Loucy (cell line): ENCODE data around the gene ADCY5.

Experiments used
- H2AFZ ChIP-seq: fragments of 200-600 bp; sonication (generic); 2 replicates; pipeline ENCODE4 v1.6.0; 2016; ENCODE audit warnings: antibody characterized with exemption, mild to moderate bottlenecking, low read length, moderate library complexity
- H3F3A ChIP-seq: fragments of 200-600 bp; 2 replicates; pipeline ENCODE4 v1.6.0; 2016; ENCODE audit warnings: antibody characterized with exemption, low read depth, mild to moderate bottlenecking
- H3K27me3 ChIP-seq: fragments of 200-600 bp; sonication (generic); 2 replicates; pipeline ENCODE4 v1.6.1; 2014; ENCODE audit warnings: low read length, mild to moderate bottlenecking; ENCODE audit not compliant: insufficient read depth, poor library complexity, severe bottlenecking
- H3K36me3 ChIP-seq: fragments of 200-600 bp; sonication (generic); 2 replicates; pipeline ENCODE4 v1.6.1; 2016; ENCODE audit warnings: low read length; ENCODE audit not compliant: insufficient read depth
- H3K4me1 ChIP-seq: fragments of 200-600 bp; sonication (generic); 2 replicates; pipeline ENCODE4 v1.5.1; 2014; ENCODE audit warnings: low read length, mild to moderate bottlenecking; ENCODE audit not compliant: insufficient read depth, poor library complexity, severe bottlenecking
- H3K4me2 ChIP-seq: fragments of 200-600 bp; sonication (generic); 2 replicates; pipeline ENCODE4 v1.6.0; 2014; ENCODE audit warnings: antibody characterized with exemption, low read length, low read depth, mild to moderate bottlenecking; ENCODE audit not compliant: poor library complexity, severe bottlenecking
- H3K4me3 ChIP-seq: fragments of 200-600 bp; sonication (generic); 2 replicates; pipeline ENCODE4 v1.5.1; 2014; ENCODE audit warnings: low read length, mild to moderate bottlenecking, mixed read lengths; ENCODE audit not compliant: poor library complexity, severe bottlenecking
- H3K79me2 ChIP-seq: fragments of 200-600 bp; sonication (generic); 2 replicates; pipeline ENCODE4 v1.6.1; 2014; ENCODE audit warnings: low read length; ENCODE audit not compliant: insufficient read depth
- H3K9ac ChIP-seq: fragments of 200-600 bp; sonication (generic); 2 replicates; pipeline ENCODE4 v1.6.0; 2014; ENCODE audit warnings: mild to moderate bottlenecking, low read depth, low read length, moderate library complexity; ENCODE audit not compliant: poor library complexity, severe bottlenecking
- H3K9me2 ChIP-seq: fragments of 200-600 bp; sonication (generic); replicated peaks from 2 replicates; pipeline ENCODE4 v1.6.1; 2016; ENCODE audit warnings: low read depth, low read length, mixed read lengths
- H3K9me3 ChIP-seq: fragments of 200-600 bp; sonication (generic); 2 replicates; pipeline ENCODE4 v1.6.1; 2014; ENCODE audit warnings: mild to moderate bottlenecking, antibody characterized with exemption, low read length, low read depth; ENCODE audit not compliant: insufficient read depth
- H4K20me1 ChIP-seq: fragments of 200-600 bp; sonication (generic); 2 replicates; pipeline ENCODE4 v1.6.0; 2014; ENCODE audit warnings: antibody characterized with exemption, low read length, mild to moderate bottlenecking; ENCODE audit not compliant: insufficient read depth, poor library complexity, severe bottlenecking
- CTCF ChIP-seq: fragments of 200-600 bp; sonication (generic); conservative IDR thresholded peaks from 2 replicates; pipeline ENCODE4 v1.5.1; 2014; ENCODE audit warnings: mild to moderate bottlenecking, antibody characterized with exemption, low read length
- EZH2phosphoT487 ChIP-seq: fragments of 200-600 bp; IDR thresholded peaks from 2 replicates; pipeline ENCODE4 v1.6.1; 2018; ENCODE audit warnings: antibody characterized with exemption, mild to moderate bottlenecking, moderate library complexity, borderline replicate concordance

ADCY5 gene

GRCh38 chr3:123485551-123485950, 36.7 kb upstream of the ADCY5 start:
- Histone ChIP-seq H3F3A (no peaks in the 10 kb centered on the region), H3K4me2 (no peak overlapping the region), H3K79me2 (no peaks in the 10 kb centered on the region), H2AFZ (no peak overlapping the region), H3K9ac (no peak overlapping the region), H4K20me1 (no peaks in the 10 kb centered on the region), H3K4me1 (no peaks in the 10 kb centered on the region), H3K4me3 (no peak overlapping the region), H3K9me2 (no peaks in the 10 kb centered on the region), H3K9me3 (no peaks in the 10 kb centered on the region), H3K27me3 (no peaks in the 10 kb centered on the region), H3K36me3 (no peaks in the 10 kb centered on the region)
- TF ChIP-seq CTCF: no peak
- TF ChIP-seq EZH2phosphoT487: no peak

GRCh38 chr3:123483146-123483545, 34.3 kb upstream of the ADCY5 start:
- Histone ChIP-seq H3K79me2 (no peaks in the 10 kb centered on the region), H2AFZ (no peak overlapping the region), H3K9me3 (no peaks in the 10 kb centered on the region), H3K9ac (no peak overlapping the region), H4K20me1 (no peaks in the 10 kb centered on the region), H3K36me3 (no peaks in the 10 kb centered on the region), H3K4me2 (no peak overlapping the region), H3F3A (no peaks in the 10 kb centered on the region), H3K4me1 (no peaks in the 10 kb centered on the region), H3K27me3 (no peaks in the 10 kb centered on the region), H3K9me2 (no peaks in the 10 kb centered on the region), H3K4me3 (no peak overlapping the region)
- no peak for TF ChIP-seq CTCF
- TF ChIP-seq EZH2phosphoT487: no peak

GRCh38 chr3:123481722-123482457, 33.0 kb upstream of the ADCY5 start:
- Histone ChIP-seq H2AFZ (no peak overlapping the region), H3K9me3 (no peaks in the 10 kb centered on the region), H3K4me1 (no peaks in the 10 kb centered on the region), H3K9me2 (no peaks in the 10 kb centered on the region), H3K36me3 (no peaks in the 10 kb centered on the region), H3K9ac (no peak overlapping the region), H4K20me1 (no peaks in the 10 kb centered on the region), H3K27me3 (no peaks in the 10 kb centered on the region), H3K79me2 (no peaks in the 10 kb centered on the region), H3K4me3 (no peak overlapping the region), H3F3A (no peaks in the 10 kb centered on the region), H3K4me2 (no peak overlapping the region)
- TF ChIP-seq EZH2phosphoT487 (no peak), CTCF (no peak)
